Gastrocnemius medialis (tissue), 4 donors: ENCODE measurements around the gene DRC3. TPM values are rescaled to one million over a fixed set of nuclear protein-coding genes. Genes with fewer than 3 reads are reported as not detected.

Experiments
- ATAC-seq, 2 donors: fragments of 150-250 bp; one replicate each; pipeline ENCODE4 v1.9.1; 2016
- DNase-seq, 2 donors: peaks; one replicate each; pipeline ENCODE4 v3.0.0-alpha.2; 2019
- H3K27ac ChIP-seq, 4 donors: fragments of 200-600 bp; sonication (generic); 1 replicate in 1 of 4; 2 replicates in 3 of 4; pipeline ENCODE4 v1.5.1; 2016 to 2018; ENCODE audit warnings: mild to moderate bottlenecking in 2 of 4, moderate library complexity in 1 of 4
- H3K27me3 ChIP-seq, 3 donors: fragments of 200-600 bp; sonication (generic) in 2 of 3; 1 replicate in 1 of 3; 2 replicates in 2 of 3; pipeline versions ENCODE4 v1.5.1 to v1.6.0; 2016 to 2019; ENCODE audit warnings: mild to moderate bottlenecking in 1 of 3, moderate library complexity in 1 of 3
- H3K36me3 ChIP-seq, 2 donors: fragments of 200-600 bp; sonication (generic) in 1 of 2; one replicate each; pipeline ENCODE4 v1.5.1; 2017 to 2018
- H3K4me1 ChIP-seq, 2 donors: fragments of 200-600 bp; sonication (generic) in 1 of 2; one replicate each; pipeline ENCODE4 v1.5.1; 2016 to 2017; ENCODE audit warnings: mild to moderate bottlenecking in 2 of 2
- H3K4me3 ChIP-seq, 4 donors: fragments of 200-600 bp; sonication (generic) in 3 of 4; 1 replicate in 1 of 4; 2 replicates in 3 of 4; pipeline ENCODE4 v1.5.1; 2016 to 2019; ENCODE audit warnings: mild to moderate bottlenecking in 2 of 4
- H3K9me3 ChIP-seq, 3 donors: fragments of 200-600 bp; sonication (generic) in 2 of 3; 1 replicate in 1 of 3; 2 replicates in 2 of 3; pipeline ENCODE4 v1.5.1; 2016 to 2019
- CTCF ChIP-seq, 5 experiments: fragments of 450-650 bp in 3 of 5; fragments of 200-600 bp in 2 of 5; sonication (generic) in 2 of 5; IDR thresholded peaks in 4 of 5; conservative IDR thresholded peaks in 1 of 5; 1 replicate in 4 of 5; 2 replicates in 1 of 5; pipeline ENCODE4 v1.5.1; 2016 to 2019; ENCODE audit warnings: antibody characterized with exemption in 5 of 5, mild to moderate bottlenecking in 3 of 5, moderate library complexity in 3 of 5
- POLR2A ChIP-seq, 2 donors: fragments of 450-650 bp; IDR thresholded peaks; one replicate each; pipeline ENCODE4 v1.6.1; 2017; ENCODE audit warnings: antibody characterized with exemption in 2 of 2, mild to moderate bottlenecking in 2 of 2, moderate library complexity in 2 of 2
- in situ Hi-C, 4 donors: fragments of 200-750 bp; cut with MboI; loops; one replicate each; pipeline versions ENCODE4 v1.15.0 to v1.8.0; 2017; ENCODE audit warnings: low sequenced_read_pairs in 4 of 4
- intact Hi-C: fragments of 100-400 bp; cut with DNase I; formaldehyde crosslinking; loops from one replicate; pipeline ENCODE4 v1.15.1; 2023; ENCODE audit warnings: low total_unique reads
- total RNA-seq, 4 donors: library from RNA; depleted of rRNA; stranded (reverse); fragments of >200 nt; gene quantifications; one replicate each; pipeline versions ENCODE4 v1.1.0 to v1.2.3, GENCODE V29; 2016

DRC3 gene
- total RNA-seq, 4 donors from 2014 or later: 0.05 to 0.81 (median 0.28) TPM

DNA sequence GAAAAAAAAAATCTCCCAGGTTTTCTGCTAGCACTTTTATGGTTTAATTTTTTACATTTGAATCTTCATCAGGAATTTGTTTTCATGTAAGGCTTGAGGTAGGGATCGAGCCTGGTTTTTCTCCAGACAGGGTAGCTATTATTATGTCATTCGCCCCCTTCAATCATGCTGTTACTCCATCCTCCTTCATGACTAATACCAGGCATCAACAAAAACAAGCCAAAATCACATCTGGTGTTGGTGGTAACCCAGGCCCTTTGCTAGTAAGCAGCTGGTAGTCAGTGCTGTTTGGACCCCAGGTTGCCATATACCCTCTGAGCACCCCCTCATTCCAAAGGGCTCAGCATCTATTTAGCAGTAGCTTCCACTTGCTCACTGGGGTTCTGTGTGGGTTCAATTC is 29.5 kb downstream of the DRC3 start:
- in situ Hi-C loops (no loop called here), intact Hi-C loops (no loop called here)
- Histone ChIP-seq H3K4me1 (peaks cover 6 to 7% of the 10 kb centered on the region in 2 donors), H3K27me3 (no peaks in the 10 kb centered on the region), H3K36me3 (no peaks in the 10 kb centered on the region), H3K4me3 (no peak overlapping the region), H3K9me3 (no peaks in the 10 kb centered on the region), H3K27ac (no peak overlapping the region)
- TF ChIP-seq CTCF (IDR thresholded peaks at IDR 0.05 in 4 of 5, conservative IDR thresholded peaks at IDR 0.05 in 1 of 5): no peak
- no peak for TF ChIP-seq POLR2A (IDR thresholded peaks at IDR 0.05)
- ATAC-seq: no peak
- no peak for DNase-seq

DNA sequence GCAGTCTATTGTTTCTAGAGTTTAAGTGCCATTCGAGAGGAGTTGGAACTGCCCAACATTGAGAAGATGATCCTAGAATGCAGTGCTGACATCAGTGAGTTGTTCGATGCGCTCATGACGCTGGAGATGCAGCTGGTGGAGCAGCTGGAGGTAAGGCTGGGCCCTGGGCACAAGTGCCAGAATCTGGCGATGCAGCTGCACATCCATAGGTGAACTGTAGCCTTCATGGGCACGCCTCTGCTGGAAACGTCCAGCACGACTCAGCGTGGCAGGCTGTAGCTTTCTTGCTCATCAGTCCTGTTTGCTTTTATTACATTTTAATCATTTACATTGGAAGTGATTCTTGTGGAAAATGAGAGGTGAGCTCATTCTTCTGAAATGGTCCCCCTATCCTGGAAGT is 31.7 kb downstream of the DRC3 start:
- in situ Hi-C loops: no loop called here
- H3K27me3 ChIP-seq: no peaks in the 10 kb centered on the region
- no peaks in the 10 kb centered on the region for H3K9me3 ChIP-seq
- peaks cover 6 to 7% of the 10 kb centered on the region in 2 donors for H3K4me1 ChIP-seq
- intact Hi-C loops: no loop called here
- no peak overlapping the region for H3K4me3 ChIP-seq
- DNase-seq: no peak
- ATAC-seq: no peak
- H3K27ac ChIP-seq: peak overlapping the region; percentile 43 to 73 (median 68)
- H3K36me3 ChIP-seq: no peaks in the 10 kb centered on the region
- TF ChIP-seq POLR2A (IDR thresholded peaks at IDR 0.05) (no peak), CTCF (IDR thresholded peaks at IDR 0.05 in 4 of 5, conservative IDR thresholded peaks at IDR 0.05 in 1 of 5) (no peak)

GRCh38 chr17:18004884-18005305 is 32.2 kb downstream of the DRC3 start:
- in situ Hi-C loops: no loop called here
- H3K4me3 ChIP-seq: no peak overlapping the region
- H3K27ac ChIP-seq: peak overlapping the region; percentile 63 to 73 (median 68)

GRCh38 chr17:18005496-18005895 is 32.8 kb downstream of the DRC3 start:
- peak overlapping the region; percentile 59 to 73 (median 66) for H3K27ac ChIP-seq
- in situ Hi-C loops: no loop called here
- TF ChIP-seq CTCF (IDR thresholded peaks at IDR 0.05 in 4 of 5, conservative IDR thresholded peaks at IDR 0.05 in 1 of 5): no peak
- no peak for TF ChIP-seq POLR2A (IDR thresholded peaks at IDR 0.05)
- H3K4me1 ChIP-seq: peaks cover 6 to 7% of the 10 kb centered on the region in 2 donors
- no peaks in the 10 kb centered on the region for H3K36me3 ChIP-seq
- H3K4me3 ChIP-seq: no peak overlapping the region
- H3K9me3 ChIP-seq: no peaks in the 10 kb centered on the region
- ATAC-seq (peak in 1 of 2 donors; percentile 22), DNase-seq (no peak)
- intact Hi-C loops: no loop called here
- H3K27me3 ChIP-seq: no peaks in the 10 kb centered on the region

More at GRCh38 chr17:18004884-18005305, 32.2 kb downstream of the DRC3 start:
- intact Hi-C loops: no loop called here
- peak; percentile 90 to 94 for ATAC-seq
- no peaks in the 10 kb centered on the region for H3K27me3 ChIP-seq
- TF ChIP-seq POLR2A (IDR thresholded peaks at IDR 0.05): no peak
- peak; percentile 24 to 78 (median 57) for TF ChIP-seq CTCF (IDR thresholded peaks at IDR 0.05 in 4 of 5, conservative IDR thresholded peaks at IDR 0.05 in 1 of 5)
- H3K9me3 ChIP-seq: no peaks in the 10 kb centered on the region
- peaks cover 6 to 7% of the 10 kb centered on the region in 2 donors for H3K4me1 ChIP-seq
- DNase-seq: peak; percentile 56 to 59
- no peaks in the 10 kb centered on the region for H3K36me3 ChIP-seq
